Measurements from ENCODE around the gene KLHDC4.

Gene KLHDC4

GRCh38 chr16:87700406-87701077, 65.2 kb downstream of the KLHDC4 start:
- FAIRE-seq (no peak), DNase-seq (ENCODE audit: insufficient read length) (no peak)
- TF ChIP-seq POLR2AphosphoS5 (IDR thresholded peaks at IDR 0.05; ENCODE audit: low read depth, low read length) = no peak
- TF ChIP-seq TAF1 (IDR thresholded peaks at IDR 0.05; ENCODE audit: borderline replicate concordance, low read depth, low read length) = no peak
- no peak for TF ChIP-seq POLR2A (IDR thresholded peaks at IDR 0.05; ENCODE audit: low read depth, low read length)

GRCh38 chr16:87698676-87699199, 67.0 kb downstream of the KLHDC4 start:
- DNase-seq (ENCODE audit: insufficient read length) = peak; percentile 65
- FAIRE-seq = no peak
- TF ChIP-seq TAF1 (IDR thresholded peaks at IDR 0.05; ENCODE audit: borderline replicate concordance, low read depth, low read length) = no peak
- TF ChIP-seq POLR2AphosphoS5 (IDR thresholded peaks at IDR 0.05; ENCODE audit: low read depth, low read length) = no peak
- TF ChIP-seq POLR2A (IDR thresholded peaks at IDR 0.05; ENCODE audit: low read depth, low read length) = no peak

GRCh38 chr16:87698241-87698640, 67.5 kb downstream of the KLHDC4 start:
- peak; percentile 97 for FAIRE-seq
- TF ChIP-seq TAF1 (IDR thresholded peaks at IDR 0.05; ENCODE audit: borderline replicate concordance, low read depth, low read length) = no peak
- TF ChIP-seq POLR2A (IDR thresholded peaks at IDR 0.05; ENCODE audit: low read depth, low read length) = no peak
- no peak for TF ChIP-seq POLR2AphosphoS5 (IDR thresholded peaks at IDR 0.05; ENCODE audit: low read depth, low read length)
- DNase-seq (ENCODE audit: insufficient read length) = peak; percentile 67

GRCh38 chr16:87697792-87698191, 68.0 kb downstream of the KLHDC4 start:
- FAIRE-seq (no peak), DNase-seq (ENCODE audit: insufficient read length) (no peak)
- no peak for TF ChIP-seq POLR2AphosphoS5 (IDR thresholded peaks at IDR 0.05; ENCODE audit: low read depth, low read length)
- TF ChIP-seq POLR2A (IDR thresholded peaks at IDR 0.05; ENCODE audit: low read depth, low read length) = no peak
- TF ChIP-seq TAF1 (IDR thresholded peaks at IDR 0.05; ENCODE audit: borderline replicate concordance, low read depth, low read length) = no peak

- FAIRE-seq = no peak
- TF ChIP-seq TAF1 (IDR thresholded peaks at IDR 0.05; ENCODE audit: borderline replicate concordance, low read depth, low read length) (no peak), POLR2AphosphoS5 (IDR thresholded peaks at IDR 0.05; ENCODE audit: low read depth, low read length) (no peak), POLR2A (IDR thresholded peaks at IDR 0.05; ENCODE audit: low read depth, low read length) (no peak)
- DNase-seq (ENCODE audit: insufficient read length) = no peak
These were observed 68.5 kb downstream of the KLHDC4 start for GRCh38 chr16:87697256-87697655.

- DNase-seq (ENCODE audit: insufficient read length) (no peak), FAIRE-seq (no peak)
- no peak for TF ChIP-seq TAF1 (IDR thresholded peaks at IDR 0.05; ENCODE audit: borderline replicate concordance, low read depth, low read length)
- TF ChIP-seq POLR2A (IDR thresholded peaks at IDR 0.05; ENCODE audit: low read depth, low read length) = no peak
- TF ChIP-seq POLR2AphosphoS5 (IDR thresholded peaks at IDR 0.05; ENCODE audit: low read depth, low read length) = no peak
These were observed 69.1 kb downstream of the KLHDC4 start for GRCh38 chr16:87696726-87697125.

- TF ChIP-seq POLR2A (IDR thresholded peaks at IDR 0.05; ENCODE audit: low read depth, low read length) (no peak), TAF1 (IDR thresholded peaks at IDR 0.05; ENCODE audit: borderline replicate concordance, low read depth, low read length) (no peak), POLR2AphosphoS5 (IDR thresholded peaks at IDR 0.05; ENCODE audit: low read depth, low read length) (no peak)
- DNase-seq (ENCODE audit: insufficient read length) (no peak), FAIRE-seq (no peak)
These were observed 70.3 kb downstream of the KLHDC4 start for GRCh38 chr16:87695534-87695933.

- TF ChIP-seq TAF1 (IDR thresholded peaks at IDR 0.05; ENCODE audit: borderline replicate concordance, low read depth, low read length) = no peak
- DNase-seq (ENCODE audit: insufficient read length) = no peak
- no peak for FAIRE-seq
These were observed 71.2 kb downstream of the KLHDC4 start for GRCh38 chr16:87694441-87695125.

- DNase-seq (ENCODE audit: insufficient read length) = no peak
- FAIRE-seq = no peak
- TF ChIP-seq TAF1 (IDR thresholded peaks at IDR 0.05; ENCODE audit: borderline replicate concordance, low read depth, low read length) (no peak), POLR2A (IDR thresholded peaks at IDR 0.05; ENCODE audit: low read depth, low read length) (no peak)
These were observed 72.0 kb downstream of the KLHDC4 start for GRCh38 chr16:87693827-87694226.

- TF ChIP-seq POLR2A (IDR thresholded peaks at IDR 0.05; ENCODE audit: low read depth, low read length) (no peak), TAF1 (IDR thresholded peaks at IDR 0.05; ENCODE audit: borderline replicate concordance, low read depth, low read length) (no peak), POLR2AphosphoS5 (IDR thresholded peaks at IDR 0.05; ENCODE audit: low read depth, low read length) (no peak)
- no peak for FAIRE-seq
- DNase-seq (ENCODE audit: insufficient read length) = no peak
These were observed 73.0 kb downstream of the KLHDC4 start for GRCh38 chr16:87692756-87693155.

GRCh38 chr16:87692176-87692575, 73.6 kb downstream of the KLHDC4 start:
- DNase-seq (ENCODE audit: insufficient read length) = no peak
- no peak for TF ChIP-seq POLR2AphosphoS5 (IDR thresholded peaks at IDR 0.05; ENCODE audit: low read depth, low read length)
- FAIRE-seq = no peak

- no peak for TF ChIP-seq POLR2A (IDR thresholded peaks at IDR 0.05; ENCODE audit: low read depth, low read length)
- no peak for TF ChIP-seq TAF1 (IDR thresholded peaks at IDR 0.05; ENCODE audit: borderline replicate concordance, low read depth, low read length)
- TF ChIP-seq POLR2AphosphoS5 (IDR thresholded peaks at IDR 0.05; ENCODE audit: low read depth, low read length) = no peak
- FAIRE-seq = no peak
- DNase-seq (ENCODE audit: insufficient read length) = no peak
These were observed 74.1 kb downstream of the KLHDC4 start for GRCh38 chr16:87691686-87692079.

Data from GM12892 (cell line).